ENCODE measurements around the gene PIEZO1.

- TF ChIP-seq CTCF (IDR thresholded peaks at IDR 0.05) (no peak), POLR2A (IDR thresholded peaks at IDR 0.05) (no peak)
Observed at GRCh38 chr16:88735121-88735520, 49.9 kb downstream of the PIEZO1 start.

Measured in lower leg skin (tissue), 3 donors.